GM12878 (cell line): ENCODE data around the gene FOXL3.

ENCODE experiments used
- ETV6 ChIP-seq, 2 experiments: fragments of 450-650 bp in 1 of 2; IDR thresholded peaks in 1 of 2; conservative IDR thresholded peaks in 1 of 2; 2 replicates each; pipeline ENCODE4 v1.6.1; 2014; ENCODE audit warnings: antibody characterized with exemption in 1 of 2, borderline replicate concordance in 1 of 2, low read depth in 1 of 2, mild to moderate bottlenecking in 1 of 2, moderate library complexity in 1 of 2
- MEF2A ChIP-seq: IDR thresholded peaks from 2 replicates; pipeline ENCODE4 v1.6.1; 2011; ENCODE audit warnings: low read depth, mild to moderate bottlenecking, low read length, moderate library complexity; ENCODE audit not compliant: insufficient read depth
- MEF2B ChIP-seq: fragments of 450-650 bp; IDR thresholded peaks from 2 replicates; pipeline ENCODE4 v1.6.1; 2018; ENCODE audit warnings: mild to moderate bottlenecking, moderate library complexity; ENCODE audit not compliant: partially characterized antibody, poor library complexity, severe bottlenecking
- RAD21 ChIP-seq: IDR thresholded peaks from 2 replicates; pipeline ENCODE4 v1.6.1; 2011; ENCODE audit warnings: mild to moderate bottlenecking, low read depth, low read length, moderate library complexity; ENCODE audit not compliant: insufficient read depth
- RBBP5 ChIP-seq: fragments of 200-600 bp; sonication (generic); conservative IDR thresholded peaks from 2 replicates; pipeline ENCODE4 v1.6.1; 2016
- RFX5 ChIP-seq: IDR thresholded peaks from 2 replicates; pipeline ENCODE4 v1.6.1; 2011; ENCODE audit warnings: low read depth, low read length, improper control_type of control experiment
- TARDBP ChIP-seq: IDR thresholded peaks from 2 replicates; pipeline ENCODE4 v1.6.1; 2016; ENCODE audit warnings: borderline replicate concordance
- TF ChIP-seq, protein P1 (sequence below): IDR thresholded peaks from 2 replicates; pipeline ENCODE4 v1.6.1; 2012; ENCODE audit warnings: mild to moderate bottlenecking, low read depth, low read length
- TF ChIP-seq, protein P2 (sequence below), 3 experiments: IDR thresholded peaks in 2 of 3; conservative IDR thresholded peaks in 1 of 3; 2 replicates each; pipeline ENCODE4 v1.5.1; 2011; ENCODE audit warnings: low read depth in 3 of 3, low read length in 3 of 3, mild to moderate bottlenecking in 3 of 3, control low read depth in 2 of 3, moderate library complexity in 2 of 3, inconsistent platforms in 1 of 3, mixed read lengths in 1 of 3; ENCODE audit not compliant: control insufficient read depth in 2 of 3, insufficient read depth in 1 of 3; ENCODE audit errors: extremely low read depth in 1 of 3
- TF ChIP-seq, protein P3 (sequence below): IDR thresholded peaks from 2 replicates; pipeline ENCODE4 v1.6.1; 2012; ENCODE audit warnings: low read depth, low read length, improper control_type of control experiment

- TF ChIP-seq, protein P1, sequence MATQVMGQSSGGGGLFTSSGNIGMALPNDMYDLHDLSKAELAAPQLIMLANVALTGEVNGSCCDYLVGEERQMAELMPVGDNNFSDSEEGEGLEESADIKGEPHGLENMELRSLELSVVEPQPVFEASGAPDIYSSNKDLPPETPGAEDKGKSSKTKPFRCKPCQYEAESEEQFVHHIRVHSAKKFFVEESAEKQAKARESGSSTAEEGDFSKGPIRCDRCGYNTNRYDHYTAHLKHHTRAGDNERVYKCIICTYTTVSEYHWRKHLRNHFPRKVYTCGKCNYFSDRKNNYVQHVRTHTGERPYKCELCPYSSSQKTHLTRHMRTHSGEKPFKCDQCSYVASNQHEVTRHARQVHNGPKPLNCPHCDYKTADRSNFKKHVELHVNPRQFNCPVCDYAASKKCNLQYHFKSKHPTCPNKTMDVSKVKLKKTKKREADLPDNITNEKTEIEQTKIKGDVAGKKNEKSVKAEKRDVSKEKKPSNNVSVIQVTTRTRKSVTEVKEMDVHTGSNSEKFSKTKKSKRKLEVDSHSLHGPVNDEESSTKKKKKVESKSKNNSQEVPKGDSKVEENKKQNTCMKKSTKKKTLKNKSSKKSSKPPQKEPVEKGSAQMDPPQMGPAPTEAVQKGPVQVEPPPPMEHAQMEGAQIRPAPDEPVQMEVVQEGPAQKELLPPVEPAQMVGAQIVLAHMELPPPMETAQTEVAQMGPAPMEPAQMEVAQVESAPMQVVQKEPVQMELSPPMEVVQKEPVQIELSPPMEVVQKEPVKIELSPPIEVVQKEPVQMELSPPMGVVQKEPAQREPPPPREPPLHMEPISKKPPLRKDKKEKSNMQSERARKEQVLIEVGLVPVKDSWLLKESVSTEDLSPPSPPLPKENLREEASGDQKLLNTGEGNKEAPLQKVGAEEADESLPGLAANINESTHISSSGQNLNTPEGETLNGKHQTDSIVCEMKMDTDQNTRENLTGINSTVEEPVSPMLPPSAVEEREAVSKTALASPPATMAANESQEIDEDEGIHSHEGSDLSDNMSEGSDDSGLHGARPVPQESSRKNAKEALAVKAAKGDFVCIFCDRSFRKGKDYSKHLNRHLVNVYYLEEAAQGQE = no peak
- TF ChIP-seq RFX5 = no peak
- no peak for TF ChIP-seq RBBP5
- TF ChIP-seq, protein P2, sequence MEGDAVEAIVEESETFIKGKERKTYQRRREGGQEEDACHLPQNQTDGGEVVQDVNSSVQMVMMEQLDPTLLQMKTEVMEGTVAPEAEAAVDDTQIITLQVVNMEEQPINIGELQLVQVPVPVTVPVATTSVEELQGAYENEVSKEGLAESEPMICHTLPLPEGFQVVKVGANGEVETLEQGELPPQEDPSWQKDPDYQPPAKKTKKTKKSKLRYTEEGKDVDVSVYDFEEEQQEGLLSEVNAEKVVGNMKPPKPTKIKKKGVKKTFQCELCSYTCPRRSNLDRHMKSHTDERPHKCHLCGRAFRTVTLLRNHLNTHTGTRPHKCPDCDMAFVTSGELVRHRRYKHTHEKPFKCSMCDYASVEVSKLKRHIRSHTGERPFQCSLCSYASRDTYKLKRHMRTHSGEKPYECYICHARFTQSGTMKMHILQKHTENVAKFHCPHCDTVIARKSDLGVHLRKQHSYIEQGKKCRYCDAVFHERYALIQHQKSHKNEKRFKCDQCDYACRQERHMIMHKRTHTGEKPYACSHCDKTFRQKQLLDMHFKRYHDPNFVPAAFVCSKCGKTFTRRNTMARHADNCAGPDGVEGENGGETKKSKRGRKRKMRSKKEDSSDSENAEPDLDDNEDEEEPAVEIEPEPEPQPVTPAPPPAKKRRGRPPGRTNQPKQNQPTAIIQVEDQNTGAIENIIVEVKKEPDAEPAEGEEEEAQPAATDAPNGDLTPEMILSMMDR (IDR thresholded peaks at IDR 0.05 in 2 of 3, conservative IDR thresholded peaks at IDR 0.05 in 1 of 3; ENCODE audit: control insufficient read depth in 2 of 3, extremely low read depth in 1 of 3, insufficient read depth in 1 of 3, low read depth in 3 of 3, low read length in 3 of 3) = no peak
- TF ChIP-seq ETV6 (conservative IDR thresholded peaks at IDR 0.05 in 1 of 2, IDR thresholded peaks at IDR 0.05 in 1 of 2; ENCODE audit: borderline replicate concordance in 1 of 2, low read depth in 1 of 2) = no peak
- TF ChIP-seq TARDBP = no peak
- TF ChIP-seq MEF2A = no peak
- TF ChIP-seq, protein P3, sequence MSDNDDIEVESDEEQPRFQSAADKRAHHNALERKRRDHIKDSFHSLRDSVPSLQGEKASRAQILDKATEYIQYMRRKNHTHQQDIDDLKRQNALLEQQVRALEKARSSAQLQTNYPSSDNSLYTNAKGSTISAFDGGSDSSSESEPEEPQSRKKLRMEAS = no peak
- no peak for TF ChIP-seq RAD21
- no peak for TF ChIP-seq MEF2B
These were observed 35.3 kb downstream of the FOXL3 start for GRCh38 chr7:325051-325798.
